GM04503 (cell line): ENCODE measurements around the gene L3MBTL4.

ENCODE experiments used
- DNase-seq: peaks from one replicate; pipeline ENCODE4 v3.0.0-alpha.2; 2012; ENCODE audit warnings: low read depth

The L3MBTL4 gene

GRCh38 chr18:5961828-5962150 is 452.9 kb downstream of the L3MBTL4 start:
- DNase-seq, result no peak

DNA sequence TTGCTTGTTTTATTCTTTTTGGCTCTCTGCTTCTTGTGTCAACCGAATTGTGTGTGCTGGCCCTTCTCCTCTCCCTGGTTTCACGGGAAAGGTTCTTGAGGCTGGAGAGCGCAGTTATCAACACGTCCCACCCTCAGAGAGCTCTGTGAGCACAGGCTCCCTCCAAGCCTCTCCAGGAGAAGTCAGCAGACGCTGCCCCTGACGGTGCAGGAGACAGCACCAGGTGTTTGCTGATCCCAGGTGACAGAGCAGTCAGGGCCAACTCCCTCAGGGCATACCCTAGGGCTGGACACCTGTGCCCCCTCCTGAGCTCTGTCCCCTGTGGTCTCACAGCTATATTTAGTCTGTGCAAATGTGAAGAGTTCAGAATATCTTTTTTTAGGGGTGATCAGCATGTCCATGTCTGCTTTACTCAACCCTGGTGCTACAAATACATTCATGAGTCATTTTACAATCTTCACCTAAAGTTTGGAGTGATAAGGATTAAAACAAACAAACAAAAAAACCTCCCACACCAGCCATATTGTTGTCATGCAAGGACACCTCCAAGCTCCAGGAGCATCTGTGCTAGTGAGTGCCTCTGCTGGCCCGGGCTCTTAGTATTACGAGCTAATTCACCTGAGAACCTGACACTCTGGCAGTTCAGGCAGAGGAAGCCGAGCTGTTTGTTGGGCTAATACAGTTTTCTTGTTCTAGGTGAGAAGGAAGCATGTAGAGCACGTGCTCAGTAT is 453.4 kb downstream of the L3MBTL4 start:
- DNase-seq, result no peak

GRCh38 chr18:5958822-5959221 is 455.9 kb downstream of the L3MBTL4 start:
- DNase-seq, result no peak

- DNase-seq, result no peak
Measured at GRCh38 chr18:5955861-5956260, 458.9 kb downstream of the L3MBTL4 start.

GRCh38 chr18:5951515-5952091 is 463.1 kb downstream of the L3MBTL4 start:
- DNase-seq, result no peak

- DNase-seq, result no peak
Measured at GRCh38 chr18:5948781-5949180, 465.9 kb downstream of the L3MBTL4 start.

DNA sequence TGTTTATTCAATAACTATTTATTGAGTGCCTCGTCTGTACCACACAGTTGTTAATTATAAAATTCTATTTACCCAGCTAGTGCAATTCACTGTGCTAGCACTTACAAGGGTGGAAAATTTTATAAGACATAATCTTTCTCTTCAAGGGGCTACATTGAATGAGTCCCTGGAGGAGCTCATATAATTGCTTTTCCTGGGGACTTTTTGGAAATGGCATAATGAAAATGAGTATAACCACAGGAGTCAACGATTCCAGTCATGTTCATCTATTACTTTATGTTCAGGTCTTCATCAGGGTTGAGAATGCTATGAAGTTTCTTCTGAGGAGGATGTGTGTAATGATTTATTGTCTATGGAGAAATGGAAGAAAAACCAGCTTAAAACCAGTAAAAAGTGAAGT is 466.5 kb downstream of the L3MBTL4 start:
- DNase-seq, result no peak

DNA sequence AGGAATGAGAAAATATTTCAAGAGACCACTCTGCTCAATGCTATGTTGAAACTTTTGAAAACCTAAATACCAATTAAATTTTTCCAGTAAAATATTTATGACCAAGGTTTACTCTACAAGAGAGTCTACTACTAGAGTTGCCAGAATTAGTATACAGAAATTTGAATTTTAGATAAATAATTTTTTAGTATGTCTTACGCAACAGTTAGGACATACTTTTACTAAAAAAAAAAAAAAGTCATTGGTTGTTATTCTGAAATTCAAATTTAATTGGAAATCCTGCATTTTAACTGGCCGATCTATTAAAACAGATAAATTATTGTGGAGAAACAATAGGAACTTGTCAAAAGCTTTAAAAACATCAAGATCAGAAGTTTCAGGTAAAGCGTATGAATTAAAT is 470.3 kb downstream of the L3MBTL4 start:
- no peak for DNase-seq

GRCh38 chr18:5943514-5943913 is 471.2 kb downstream of the L3MBTL4 start:
- no peak for DNase-seq

- no peak for DNase-seq
Measured at GRCh38 chr18:5942591-5942990, 472.1 kb downstream of the L3MBTL4 start.

DNA sequence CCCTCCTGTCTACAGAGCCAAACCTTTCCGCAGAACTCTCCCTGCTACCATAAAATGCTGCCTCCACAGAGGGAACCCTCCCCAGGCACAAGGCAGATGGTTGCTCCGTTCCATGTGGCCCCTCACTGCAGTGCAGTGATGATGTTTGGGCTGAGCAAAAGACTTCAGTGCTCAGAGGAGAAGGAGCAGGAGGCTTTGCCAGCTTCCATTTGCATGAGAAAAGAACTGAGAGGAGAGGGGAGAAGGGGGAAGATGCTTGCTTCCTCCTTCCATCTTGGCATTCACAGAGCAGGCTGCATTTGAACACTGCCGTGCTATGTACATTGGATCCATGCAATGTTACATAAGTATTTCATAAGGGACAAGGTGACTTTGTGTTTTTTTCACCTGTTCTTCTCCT is 472.8 kb downstream of the L3MBTL4 start:
- DNase-seq, result no peak

GRCh38 chr18:5939801-5940667 is 474.7 kb downstream of the L3MBTL4 start:
- DNase-seq, result no peak

GRCh38 chr18:5937795-5938194 is 476.9 kb downstream of the L3MBTL4 start:
- no peak for DNase-seq

GRCh38 chr18:5937121-5937520 is 477.6 kb downstream of the L3MBTL4 start:
- no peak for DNase-seq

GRCh38 chr18:5930789-5931188 is 483.9 kb downstream of the L3MBTL4 start:
- DNase-seq, result no peak

DNA sequence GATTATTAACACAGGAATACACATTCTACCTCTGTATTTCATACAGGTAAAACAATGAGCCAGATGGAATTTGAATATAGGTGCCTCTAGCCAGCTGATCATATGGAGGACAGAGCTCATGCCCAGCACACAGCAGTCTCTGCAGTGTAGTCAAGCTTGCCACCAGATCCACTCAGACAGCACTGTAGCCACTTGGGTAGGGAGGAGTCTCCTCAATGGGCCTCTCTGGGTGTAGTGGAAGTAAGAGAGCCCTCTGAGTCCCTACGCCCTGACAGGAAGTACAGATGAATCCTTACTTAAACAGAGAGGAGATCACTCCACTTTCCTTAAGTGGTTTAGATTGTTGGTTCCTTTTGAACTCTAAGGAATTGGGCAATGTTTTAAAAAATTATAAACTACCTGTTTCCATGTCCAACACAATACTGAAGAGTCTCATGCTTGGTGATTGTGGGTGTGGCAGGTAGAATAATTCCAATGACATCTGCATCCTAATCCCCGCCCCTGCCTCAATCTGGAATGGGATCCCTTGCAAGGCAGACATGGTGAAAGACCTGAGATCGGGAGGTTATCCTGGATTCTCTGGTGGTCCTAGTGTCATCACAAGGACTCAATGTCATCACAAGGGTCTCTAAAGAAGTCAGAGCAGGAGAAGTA is 496.4 kb downstream of the L3MBTL4 start:
- DNase-seq, result no peak

GRCh38 chr18:5914951-5915350 is 499.8 kb downstream of the L3MBTL4 start:
- no peak for DNase-seq

- DNase-seq, result no peak
Measured at GRCh38 chr18:5914016-5914415, 500.7 kb downstream of the L3MBTL4 start.

GRCh38 chr18:5912566-5912965 is 502.1 kb downstream of the L3MBTL4 start:
- DNase-seq, result no peak

DNA sequence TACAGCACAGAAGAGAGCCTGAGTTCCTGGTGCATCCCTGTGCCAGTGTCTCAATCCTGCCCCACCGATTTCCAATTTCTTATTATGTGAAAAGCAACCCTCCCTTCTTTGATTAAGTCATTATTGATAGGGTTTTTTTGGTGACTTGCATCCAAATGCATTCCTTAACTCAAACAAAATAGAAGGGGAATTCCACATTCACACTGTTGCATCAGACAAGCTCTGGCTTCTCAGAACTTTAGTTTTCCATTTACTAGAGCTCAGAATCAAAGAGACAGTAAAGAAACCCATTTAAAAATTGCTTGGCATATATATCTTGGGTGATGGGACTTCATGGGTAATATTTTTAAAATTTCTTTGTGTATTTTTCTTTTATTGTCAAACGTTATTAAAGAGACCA is 505.6 kb downstream of the L3MBTL4 start:
- DNase-seq, result no peak
